Measurements from ENCODE around the gene PPP1R9B.

DNA sequence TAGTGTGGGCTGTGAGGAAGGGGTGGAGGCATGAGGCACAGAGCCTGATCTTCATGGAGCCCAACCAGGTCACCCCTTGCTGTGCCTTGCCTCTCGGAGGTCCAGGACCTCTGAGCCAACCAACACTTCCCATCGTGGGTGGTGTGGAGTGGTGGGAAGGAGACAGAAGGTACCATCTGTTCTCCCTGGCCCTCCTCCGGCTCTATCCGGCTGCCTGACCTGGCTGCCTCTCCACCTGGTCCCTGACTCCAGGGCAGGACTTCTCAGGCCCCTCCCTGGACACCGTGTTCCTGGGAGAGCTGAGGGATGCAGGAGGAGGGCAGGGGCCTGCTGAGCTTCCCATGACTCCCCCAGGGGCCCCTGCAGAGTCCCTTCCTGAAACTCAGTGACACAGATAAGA, 51.5 kb downstream of the PPP1R9B start:
- TF ChIP-seq JUND (IDR thresholded peaks at IDR 0.05) (no peak), CEBPB (IDR thresholded peaks at IDR 0.05; ENCODE audit: low read depth) (no peak), SRF (IDR thresholded peaks at IDR 0.05; ENCODE audit: low read depth) (no peak), POLR2AphosphoS5 (IDR thresholded peaks at IDR 0.05; ENCODE audit: low read depth, low read length) (no peak), ELF1 (IDR thresholded peaks at IDR 0.05; ENCODE audit: borderline replicate concordance, low read depth) (no peak), EZH2 (IDR thresholded peaks at IDR 0.05) (no peak), RAD21 (IDR thresholded peaks at IDR 0.05; ENCODE audit: low read depth) (no peak), POLR2A (IDR thresholded peaks at IDR 0.05; ENCODE audit: borderline replicate concordance, extremely low read depth, insufficient read depth, insufficient read length) (no peak), FOSL1 (IDR thresholded peaks at IDR 0.05; ENCODE audit: low read depth) (no peak), YY1 (IDR thresholded peaks at IDR 0.05; ENCODE audit: extremely low read depth, insufficient replicate concordance, low read depth, low read length) (no peak), EGR1 (IDR thresholded peaks at IDR 0.05; ENCODE audit: low read depth) (no peak)
- TF ChIP-seq, protein P1, sequence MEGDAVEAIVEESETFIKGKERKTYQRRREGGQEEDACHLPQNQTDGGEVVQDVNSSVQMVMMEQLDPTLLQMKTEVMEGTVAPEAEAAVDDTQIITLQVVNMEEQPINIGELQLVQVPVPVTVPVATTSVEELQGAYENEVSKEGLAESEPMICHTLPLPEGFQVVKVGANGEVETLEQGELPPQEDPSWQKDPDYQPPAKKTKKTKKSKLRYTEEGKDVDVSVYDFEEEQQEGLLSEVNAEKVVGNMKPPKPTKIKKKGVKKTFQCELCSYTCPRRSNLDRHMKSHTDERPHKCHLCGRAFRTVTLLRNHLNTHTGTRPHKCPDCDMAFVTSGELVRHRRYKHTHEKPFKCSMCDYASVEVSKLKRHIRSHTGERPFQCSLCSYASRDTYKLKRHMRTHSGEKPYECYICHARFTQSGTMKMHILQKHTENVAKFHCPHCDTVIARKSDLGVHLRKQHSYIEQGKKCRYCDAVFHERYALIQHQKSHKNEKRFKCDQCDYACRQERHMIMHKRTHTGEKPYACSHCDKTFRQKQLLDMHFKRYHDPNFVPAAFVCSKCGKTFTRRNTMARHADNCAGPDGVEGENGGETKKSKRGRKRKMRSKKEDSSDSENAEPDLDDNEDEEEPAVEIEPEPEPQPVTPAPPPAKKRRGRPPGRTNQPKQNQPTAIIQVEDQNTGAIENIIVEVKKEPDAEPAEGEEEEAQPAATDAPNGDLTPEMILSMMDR (IDR thresholded peaks at IDR 0.05 in 2 of 3, conservative IDR thresholded peaks at IDR 0.05 in 1 of 3; ENCODE audit: borderline replicate concordance in 1 of 3, insufficient read depth in 1 of 3, low read depth in 2 of 3, low read length in 2 of 3): no peak
- TF ChIP-seq, protein P2, sequence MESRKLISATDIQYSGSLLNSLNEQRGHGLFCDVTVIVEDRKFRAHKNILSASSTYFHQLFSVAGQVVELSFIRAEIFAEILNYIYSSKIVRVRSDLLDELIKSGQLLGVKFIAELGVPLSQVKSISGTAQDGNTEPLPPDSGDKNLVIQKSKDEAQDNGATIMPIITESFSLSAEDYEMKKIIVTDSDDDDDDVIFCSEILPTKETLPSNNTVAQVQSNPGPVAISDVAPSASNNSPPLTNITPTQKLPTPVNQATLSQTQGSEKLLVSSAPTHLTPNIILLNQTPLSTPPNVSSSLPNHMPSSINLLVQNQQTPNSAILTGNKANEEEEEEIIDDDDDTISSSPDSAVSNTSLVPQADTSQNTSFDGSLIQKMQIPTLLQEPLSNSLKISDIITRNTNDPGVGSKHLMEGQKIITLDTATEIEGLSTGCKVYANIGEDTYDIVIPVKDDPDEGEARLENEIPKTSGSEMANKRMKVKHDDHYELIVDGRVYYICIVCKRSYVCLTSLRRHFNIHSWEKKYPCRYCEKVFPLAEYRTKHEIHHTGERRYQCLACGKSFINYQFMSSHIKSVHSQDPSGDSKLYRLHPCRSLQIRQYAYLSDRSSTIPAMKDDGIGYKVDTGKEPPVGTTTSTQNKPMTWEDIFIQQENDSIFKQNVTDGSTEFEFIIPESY (IDR thresholded peaks at IDR 0.05; ENCODE audit: extremely low read depth, insufficient replicate concordance, low read length): no peak

Data from HCT116 (cell line).